Ascending aorta (tissue), 2 donors: Measurements from ENCODE around the gene NANOS3. TPM values are rescaled to one million over a fixed set of nuclear protein-coding genes. Genes with fewer than 3 reads are reported as not detected.

ENCODE experiments used
- DNase-seq, 2 donors: peaks; one replicate each; pipeline ENCODE4 v3.0.0-alpha.2; 2019; ENCODE audit warnings: low spot score in 2 of 2
- H3K27ac ChIP-seq, 2 donors: fragments of 200-600 bp; sonication (generic); one replicate each; pipeline ENCODE4 v1.5.1; 2016 to 2017; ENCODE audit warnings: mild to moderate bottlenecking in 1 of 2
- H3K27me3 ChIP-seq: fragments of 200-600 bp; sonication (generic); one replicate; pipeline ENCODE4 v1.5.1; 2017
- H3K36me3 ChIP-seq, 2 donors: fragments of 200-600 bp; sonication (generic); one replicate each; pipeline ENCODE4 v1.5.1; 2016
- H3K4me1 ChIP-seq, 2 donors: fragments of 200-600 bp; sonication (generic); one replicate each; pipeline ENCODE4 v1.5.1; 2016 to 2017; ENCODE audit warnings: mild to moderate bottlenecking in 1 of 2
- H3K4me3 ChIP-seq, 2 donors: fragments of 200-600 bp; sonication (generic); one replicate each; pipeline ENCODE4 v1.5.1; 2016 to 2017; ENCODE audit warnings: mild to moderate bottlenecking in 1 of 2
- H3K9me3 ChIP-seq, 2 donors: fragments of 200-600 bp; sonication (generic); one replicate each; pipeline ENCODE4 v1.5.1; 2016
- CTCF ChIP-seq, 3 experiments: fragments of 200-600 bp in 2 of 3; fragments of 450-650 bp in 1 of 3; sonication (generic) in 2 of 3; IDR thresholded peaks; one replicate each; pipeline ENCODE4 v1.5.1; 2016 to 2019; ENCODE audit warnings: antibody characterized with exemption in 3 of 3, mild to moderate bottlenecking in 1 of 3, moderate library complexity in 1 of 3
- intact Hi-C: fragments of 100-400 bp; cut with DNase I; formaldehyde crosslinking; loops from one replicate; pipeline ENCODE4 v1.15.1; 2023
- total RNA-seq: library from RNA; depleted of rRNA; stranded (reverse); fragments of >200 nt; gene quantifications from one replicate; pipeline ENCODE4 v1.1.0, GENCODE V29; 2016

Gene NANOS3
- total RNA-seq, 1 donor from 2014 or later, result not detected

DNA sequence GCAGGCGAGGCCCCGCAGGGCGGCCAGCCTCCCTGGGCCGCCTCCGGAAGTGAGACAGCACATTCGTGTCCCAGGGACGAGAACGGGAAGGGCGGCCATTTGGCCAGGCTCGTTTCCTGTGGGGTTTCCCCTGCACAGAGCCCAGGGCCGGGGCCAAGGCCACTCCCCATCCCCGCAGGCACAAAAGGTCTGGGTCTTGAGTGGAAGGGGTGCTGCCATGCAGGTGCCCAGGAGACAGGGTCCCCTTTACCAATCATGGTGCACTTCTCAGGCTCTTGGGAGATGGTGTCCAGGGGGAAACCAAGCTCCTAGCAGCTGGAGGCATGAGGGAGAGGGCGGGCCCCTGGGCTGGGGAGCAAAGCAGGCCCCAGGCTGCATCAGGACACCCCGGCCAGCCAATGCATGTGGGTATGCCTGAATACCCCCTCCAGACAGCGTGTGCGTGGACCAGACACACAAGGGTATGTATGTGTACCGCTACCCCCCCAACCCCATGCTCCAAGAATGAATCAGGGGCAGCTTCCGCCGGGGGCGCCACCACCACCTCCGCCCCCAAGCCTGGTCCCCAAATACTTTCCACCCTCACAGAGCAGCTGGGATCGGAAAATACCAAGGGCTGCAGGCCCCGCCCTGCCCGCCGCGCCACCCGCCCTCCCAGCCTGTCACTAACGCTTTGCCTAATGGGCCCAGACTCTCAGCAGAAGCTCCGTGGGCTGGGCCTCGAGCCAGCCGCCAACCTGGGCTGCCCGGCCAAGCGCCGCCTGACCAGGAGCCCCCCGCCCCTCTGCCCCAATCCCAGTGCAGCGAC is 37.6 kb upstream of the NANOS3 start:
- H3K27ac ChIP-seq, result peak overlapping the region; percentile 99 to 100
- H3K4me1 ChIP-seq, result peaks cover 34 to 55% of the 10 kb centered on the region in 2 donors
- peak in 1 of 3 experiments; percentile 7 for TF ChIP-seq CTCF (IDR thresholded peaks at IDR 0.05)
- no peaks in the 10 kb centered on the region for H3K27me3 ChIP-seq
- intact Hi-C loops, result no loop called here
- H3K36me3 ChIP-seq, result peaks cover 23 to 27% of the 10 kb centered on the region in 2 donors
- DNase-seq, result peak; percentile 74 to 96
- H3K9me3 ChIP-seq, result no peaks in the 10 kb centered on the region
- H3K4me3 ChIP-seq, result peak overlapping the region; percentile 92 to 99

- H3K4me3 ChIP-seq, result peak overlapping the region; percentile 92 to 99
- intact Hi-C loops, result loop anchor here (1.0 to 5.0 kb wide), 3 partner anchors 11 to 1048 kb away; partner anchors contain the start of gene JUNB
- H3K4me1 ChIP-seq, result peaks cover 30 to 52% of the 10 kb centered on the region in 2 donors
- no peaks in the 10 kb centered on the region for H3K9me3 ChIP-seq
- no peaks in the 10 kb centered on the region for H3K27me3 ChIP-seq
- peak overlapping the region; percentile 99 to 100 for H3K27ac ChIP-seq
- TF ChIP-seq CTCF (IDR thresholded peaks at IDR 0.05), result no peak
- H3K36me3 ChIP-seq, result peaks cover 18 to 21% of the 10 kb centered on the region in 2 donors
- peak in 1 of 2 donors; percentile 60 for DNase-seq
Observed at GRCh38 chr19:13839938-13840304, 37.0 kb upstream of the NANOS3 start.

GRCh38 chr19:13840305-13841085 is 36.4 kb upstream of the NANOS3 start:
- Histone ChIP-seq H3K4me1 (peaks cover 30 to 47% of the 10 kb centered on the region in 2 donors), H3K27ac (peak overlapping the region; percentile 99 to 100), H3K9me3 (no peaks in the 10 kb centered on the region), H3K4me3 (peak overlapping the region; percentile 92 to 99), H3K36me3 (peaks cover 12 to 16% of the 10 kb centered on the region in 2 donors), H3K27me3 (no peaks in the 10 kb centered on the region)
- intact Hi-C loops, result loop anchor here (1.0 to 5.0 kb wide), 3 partner anchors 11 to 1048 kb away; partner anchors contain the start of gene JUNB
- TF ChIP-seq CTCF (IDR thresholded peaks at IDR 0.05), result no peak
- peak; percentile 55 to 86 for DNase-seq

- TF ChIP-seq CTCF (IDR thresholded peaks at IDR 0.05), result no peak
- Histone ChIP-seq H3K27me3 (no peaks in the 10 kb centered on the region), H3K4me3 (peak overlapping the region; percentile 92 to 99), H3K27ac (peak overlapping the region; percentile 99 to 100), H3K4me1 (peaks cover 26 to 45% of the 10 kb centered on the region in 2 donors), H3K9me3 (no peaks in the 10 kb centered on the region), H3K36me3 (peaks cover 4 to 9% of the 10 kb centered on the region in 2 donors)
- DNase-seq, result peak in 1 of 2 donors; percentile 82
- intact Hi-C loops, result loop anchor here (5.0 kb wide), 1 partner anchor 1049 kb away; the partner anchor contains the start of gene JUNB
Observed at GRCh38 chr19:13841086-13841961, 35.6 kb upstream of the NANOS3 start.

GRCh38 chr19:13841962-13842290 is 35.0 kb upstream of the NANOS3 start:
- DNase-seq, result peak in 1 of 2 donors; percentile 70
- H3K27ac ChIP-seq, result peak overlapping the region; percentile 99 to 100
- H3K36me3 ChIP-seq, result peaks cover 0 to 4% of the 10 kb centered on the region in 2 donors
- H3K4me1 ChIP-seq, result peaks cover 26 to 45% of the 10 kb centered on the region in 2 donors
- H3K4me3 ChIP-seq, result peak overlapping the region; percentile 92 to 99
- no peak for TF ChIP-seq CTCF (IDR thresholded peaks at IDR 0.05)
- intact Hi-C loops, result loop anchor here (5.0 kb wide), 1 partner anchor 1050 kb away; the partner anchor contains the start of gene JUNB
- no peaks in the 10 kb centered on the region for H3K9me3 ChIP-seq
- H3K27me3 ChIP-seq, result no peaks in the 10 kb centered on the region
